Epithelial cell of proximal tubule (primary cell): ENCODE results near the gene SCFD2. TPM values are rescaled to one million over a fixed set of nuclear protein-coding genes. Genes with fewer than 3 reads are reported as not detected.
"Not testable (repeated sequence)": the region's sequence is repeated elsewhere in the genome, so short reads cannot be mapped to it uniquely, and the experiment has no call there.

Experiments used
- DNase-seq: peaks from one replicate; pipeline ENCODE4 v3.0.0-alpha.2; 2011; ENCODE audit warnings: low read depth
- H3K4me3 ChIP-seq: 2 replicates; pipeline ENCODE4 v1.5.1; 2011; ENCODE audit warnings: low read depth, mild to moderate bottlenecking, low read length
- total RNA-seq: library from RNA; depleted of rRNA; stranded (reverse); fragments of >200 nt; gene quantifications from 2 replicates; pipeline ENCODE4 v1.2.3, GENCODE V29; 2015
- TF ChIP-seq, protein P1 (sequence below): conservative IDR thresholded peaks from 2 replicates; pipeline ENCODE4 v1.5.1; 2012; ENCODE audit warnings: low read depth, mild to moderate bottlenecking, low read length

The SCFD2 gene
- total RNA-seq, 1 donor from 2014 or later, result 8.9 TPM

DNA sequence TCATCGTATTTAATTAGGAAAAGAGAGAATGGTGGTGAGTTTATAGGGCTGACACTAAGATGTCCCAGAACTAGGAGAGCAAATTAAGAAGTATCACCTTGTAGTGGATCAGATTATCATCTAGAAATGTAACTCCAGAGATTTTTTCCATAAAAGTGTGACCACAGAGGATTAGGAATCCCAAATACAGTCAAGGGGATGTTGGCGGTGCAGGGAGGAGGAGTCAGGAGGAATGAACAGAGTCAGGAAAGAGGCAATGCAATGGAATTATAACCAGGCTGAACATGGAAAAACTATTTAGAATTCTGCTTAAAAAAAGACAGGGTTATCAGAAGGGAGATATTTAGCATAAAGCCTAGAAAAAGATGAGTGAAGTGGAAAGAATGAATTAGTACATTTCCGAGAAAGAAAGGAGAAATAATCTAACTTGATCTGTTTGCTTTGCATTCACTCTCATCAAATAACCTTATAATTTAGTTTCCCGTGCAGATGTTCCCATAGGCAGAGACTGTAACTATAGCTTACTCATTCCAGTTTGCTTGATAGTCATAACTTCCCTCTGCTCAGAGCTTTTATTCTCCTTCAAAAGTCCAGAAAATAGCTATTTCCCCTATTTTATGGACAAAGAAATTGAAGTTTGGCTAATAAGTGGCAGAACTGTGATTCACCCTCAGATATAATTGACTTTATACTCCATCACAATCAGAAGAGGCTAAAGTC is 56.4 kb downstream of the SCFD2 start:
- TF ChIP-seq, protein P1, sequence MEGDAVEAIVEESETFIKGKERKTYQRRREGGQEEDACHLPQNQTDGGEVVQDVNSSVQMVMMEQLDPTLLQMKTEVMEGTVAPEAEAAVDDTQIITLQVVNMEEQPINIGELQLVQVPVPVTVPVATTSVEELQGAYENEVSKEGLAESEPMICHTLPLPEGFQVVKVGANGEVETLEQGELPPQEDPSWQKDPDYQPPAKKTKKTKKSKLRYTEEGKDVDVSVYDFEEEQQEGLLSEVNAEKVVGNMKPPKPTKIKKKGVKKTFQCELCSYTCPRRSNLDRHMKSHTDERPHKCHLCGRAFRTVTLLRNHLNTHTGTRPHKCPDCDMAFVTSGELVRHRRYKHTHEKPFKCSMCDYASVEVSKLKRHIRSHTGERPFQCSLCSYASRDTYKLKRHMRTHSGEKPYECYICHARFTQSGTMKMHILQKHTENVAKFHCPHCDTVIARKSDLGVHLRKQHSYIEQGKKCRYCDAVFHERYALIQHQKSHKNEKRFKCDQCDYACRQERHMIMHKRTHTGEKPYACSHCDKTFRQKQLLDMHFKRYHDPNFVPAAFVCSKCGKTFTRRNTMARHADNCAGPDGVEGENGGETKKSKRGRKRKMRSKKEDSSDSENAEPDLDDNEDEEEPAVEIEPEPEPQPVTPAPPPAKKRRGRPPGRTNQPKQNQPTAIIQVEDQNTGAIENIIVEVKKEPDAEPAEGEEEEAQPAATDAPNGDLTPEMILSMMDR, result no peak
- DNase-seq, result no peak
- no peak overlapping the region for H3K4me3 ChIP-seq

DNA sequence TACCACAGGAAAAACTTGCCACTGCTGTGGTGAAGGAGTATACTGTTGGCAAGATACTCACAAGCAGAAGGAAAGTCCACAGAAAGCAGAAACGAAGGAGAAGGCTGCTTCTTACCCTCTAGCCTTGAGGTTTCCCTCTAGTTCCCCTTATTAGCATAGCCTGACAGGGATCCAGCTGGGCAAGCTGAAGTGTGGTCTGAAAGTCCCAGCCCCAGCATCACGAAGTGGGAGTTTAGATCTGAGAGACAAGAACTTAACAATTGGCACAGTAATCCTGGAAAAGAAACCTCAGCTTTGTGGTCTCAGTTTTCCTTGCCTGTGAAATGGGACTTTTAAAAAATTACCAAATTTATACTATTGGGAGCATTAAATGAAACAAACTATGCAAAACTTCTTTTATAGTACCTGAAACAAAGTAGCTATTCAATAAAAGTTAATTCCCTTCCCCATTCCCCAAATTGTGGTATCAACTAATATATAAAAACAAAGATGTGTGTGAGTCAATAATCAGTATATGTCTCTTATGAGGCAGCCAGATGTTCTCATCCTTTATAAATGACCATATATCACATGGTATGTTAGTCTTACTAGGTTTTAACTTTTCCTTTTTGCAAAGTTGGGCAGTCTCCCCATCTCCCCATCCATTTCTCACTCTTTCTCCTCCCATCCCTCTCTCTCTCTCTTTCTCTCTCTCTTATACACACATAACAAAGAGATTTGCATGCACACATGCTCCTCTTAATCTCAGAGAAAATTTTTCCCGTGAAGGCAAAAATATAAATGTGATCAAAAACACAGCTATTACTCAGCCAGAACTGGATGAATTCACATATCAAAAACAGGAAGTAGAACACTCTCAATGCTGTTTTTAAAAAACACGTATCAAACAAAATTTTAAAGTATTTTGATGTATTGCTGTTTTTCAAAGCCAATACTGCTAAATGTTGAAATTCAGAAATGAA is 57.8 kb downstream of the SCFD2 start:
- DNase-seq, result no peak
- H3K4me3 ChIP-seq, result no peak overlapping the region
- TF ChIP-seq, protein P1, result no peak

DNA sequence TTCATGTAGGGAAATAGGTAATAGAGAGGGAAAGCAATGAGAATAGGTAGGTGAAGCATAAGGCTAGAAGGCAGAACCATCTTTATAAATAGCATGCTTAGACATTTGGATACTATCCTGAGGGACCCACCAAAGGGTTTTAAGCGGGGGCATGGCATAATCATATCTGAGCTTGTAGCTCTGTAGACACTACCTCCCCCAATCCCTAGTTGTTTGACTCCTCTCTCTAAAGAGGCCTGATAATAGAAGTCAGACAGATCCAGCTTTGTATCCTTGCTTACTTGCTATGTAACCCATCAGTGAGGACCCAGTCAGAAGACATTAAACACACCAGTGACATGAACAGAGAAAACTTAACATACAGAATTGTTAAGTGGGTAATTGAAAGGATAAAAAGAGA is 58.7 kb downstream of the SCFD2 start:
- H3K4me3 ChIP-seq, result no peak overlapping the region
- TF ChIP-seq, protein P1, result no peak
- DNase-seq, result no peak

DNA sequence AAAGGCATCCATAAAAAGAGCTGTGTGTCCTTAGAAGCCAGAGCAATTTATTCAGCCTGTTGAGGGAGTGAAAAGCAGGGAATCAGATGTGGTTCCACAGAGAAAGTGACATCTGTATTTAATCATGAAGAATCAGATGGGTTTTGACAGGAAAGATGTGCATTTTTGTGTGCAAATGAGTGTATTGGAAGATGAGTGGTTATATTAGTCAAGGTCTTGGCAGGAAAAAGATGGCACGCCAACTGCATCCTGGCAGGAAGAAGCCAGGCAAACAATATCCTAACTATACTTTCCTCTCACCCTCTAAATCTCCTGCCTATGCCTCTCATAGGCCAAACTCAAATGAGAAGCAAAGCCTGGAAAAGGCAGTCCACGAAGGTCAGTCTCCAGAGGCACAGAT is 59.1 kb downstream of the SCFD2 start:
- no peak for DNase-seq
- H3K4me3 ChIP-seq, result no peak overlapping the region
- TF ChIP-seq, protein P1, result no peak

DNA sequence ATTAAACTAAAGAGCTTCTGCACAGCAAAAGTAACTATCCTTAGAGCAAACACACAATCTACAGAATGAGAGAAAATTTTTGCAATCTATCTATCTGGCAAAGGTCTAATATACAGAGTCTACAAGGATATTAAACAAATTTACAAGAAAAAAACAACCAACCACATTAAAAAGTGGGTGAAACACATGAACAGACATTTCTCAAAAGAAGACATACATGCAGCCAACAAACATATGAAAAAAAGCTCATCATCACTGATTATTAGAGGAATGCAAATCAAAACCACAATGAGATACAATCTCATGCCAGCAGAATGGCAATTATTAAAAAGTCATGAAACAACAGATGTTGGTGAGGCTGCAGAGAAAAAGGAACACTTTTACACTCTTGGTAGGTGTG is 73.7 kb downstream of the SCFD2 start:
- not testable (repeated sequence) for H3K4me3 ChIP-seq, DNase-seq

DNA sequence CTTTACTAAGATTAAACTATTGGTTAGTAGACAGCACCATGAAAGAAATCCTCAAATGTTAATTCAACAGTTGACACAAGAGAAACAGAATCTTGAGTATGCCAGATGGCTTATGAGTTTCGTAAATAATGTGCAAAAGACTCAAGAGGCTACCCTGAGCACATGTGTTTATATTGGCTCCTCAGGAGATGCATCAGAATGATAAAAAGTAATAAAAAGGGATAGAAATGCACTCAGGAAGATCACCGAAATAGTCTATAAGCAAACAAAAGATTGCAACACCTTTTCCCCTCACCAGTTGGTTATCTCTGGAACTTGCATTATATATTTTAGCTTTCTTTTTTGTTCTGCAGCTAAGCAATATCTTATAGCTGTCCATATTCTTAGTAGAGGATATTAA is 84.4 kb downstream of the SCFD2 start:
- TF ChIP-seq, protein P1, result no peak
- no peak for DNase-seq
- no peak overlapping the region for H3K4me3 ChIP-seq

DNA sequence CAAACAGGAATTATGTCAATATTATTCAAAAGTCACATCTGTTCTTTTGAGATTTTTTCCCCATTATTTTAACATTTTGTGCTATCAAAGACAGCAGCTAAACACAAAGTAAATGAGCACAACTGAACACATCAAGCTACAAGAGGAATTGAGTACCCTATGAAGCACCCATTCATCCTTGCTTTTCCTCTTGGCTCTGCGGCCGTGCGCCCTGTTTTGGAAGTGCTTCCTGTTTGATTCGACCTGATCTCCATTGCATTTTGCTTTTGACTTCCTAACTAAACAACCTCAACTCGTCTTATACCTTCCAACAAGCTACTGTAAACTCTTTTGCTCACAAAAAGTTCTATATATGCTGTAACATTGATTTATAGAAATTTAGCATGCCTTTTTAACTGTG is 85.0 kb downstream of the SCFD2 start:
- TF ChIP-seq, protein P1, result no peak
- H3K4me3 ChIP-seq, result no peak overlapping the region
- no peak for DNase-seq
